Activated CD4-positive, CD25-positive, alpha-beta regulatory T cell (primary cell): ENCODE measurements around the gene AARS2.
"Not testable (repeated sequence)": the region's sequence is repeated elsewhere in the genome, so short reads cannot be mapped to it uniquely, and the experiment has no call there.

Source experiments
- DNase-seq, 4 experiments: peaks; one replicate each; lab custom pipeline; 2025; lab: John Stamatoyannopoulos, UW

The AARS2 gene

GRCh38 chr6:44329858-44330257, 16.7 kb upstream of the AARS2 start:
- no peak for DNase-seq

- not testable (repeated sequence) for DNase-seq
Observed at GRCh38 chr6:44328203-44328602, 15.1 kb upstream of the AARS2 start.

- DNase-seq, result no peak
Observed at GRCh38 chr6:44327760-44328159, 14.6 kb upstream of the AARS2 start.

GRCh38 chr6:44327096-44327495, 13.9 kb upstream of the AARS2 start:
- no peak for DNase-seq

GRCh38 chr6:44321210-44321609, 8.1 kb upstream of the AARS2 start:
- DNase-seq, result no peak

- DNase-seq, result not testable (repeated sequence)
Observed at GRCh38 chr6:44317136-44317631, 4.0 kb upstream of the AARS2 start.

GRCh38 chr6:44316481-44316880, 3.3 kb upstream of the AARS2 start:
- DNase-seq, result no peak

GRCh38 chr6:44315951-44316350, 2.8 kb upstream of the AARS2 start:
- DNase-seq, result no peak

- no peak for DNase-seq
Observed at GRCh38 chr6:44315516-44315915, 2.4 kb upstream of the AARS2 start.

GRCh38 chr6:44314657-44315056, 1.5 kb upstream of the AARS2 start:
- not testable (repeated sequence) for DNase-seq

- DNase-seq, result no peak
Observed at GRCh38 chr6:44311767-44312166, 1.4 kb downstream of the AARS2 start.

- DNase-seq, result no peak
Observed at GRCh38 chr6:44311304-44311703, 1.8 kb downstream of the AARS2 start.

GRCh38 chr6:44310241-44310640, 2.9 kb downstream of the AARS2 start:
- DNase-seq, result no peak

- DNase-seq, result no peak
Observed at GRCh38 chr6:44309631-44310030, 3.5 kb downstream of the AARS2 start.

- DNase-seq, result no peak
Observed at GRCh38 chr6:44309092-44309491, 4.1 kb downstream of the AARS2 start.

GRCh38 chr6:44307217-44307616, 5.9 kb downstream of the AARS2 start:
- no peak for DNase-seq

GRCh38 chr6:44306710-44307109, 6.4 kb downstream of the AARS2 start:
- no peak for DNase-seq

- no peak for DNase-seq
Observed at GRCh38 chr6:44305200-44305725, 7.9 kb downstream of the AARS2 start.

GRCh38 chr6:44304282-44305199, 8.6 kb downstream of the AARS2 start:
- DNase-seq, result peak in 2 of 4 experiments; percentile 9 to 17

- DNase-seq, result no peak
Observed at GRCh38 chr6:44303842-44304241, 9.3 kb downstream of the AARS2 start.

- no peak for DNase-seq
Observed at GRCh38 chr6:44302856-44303255, 10.3 kb downstream of the AARS2 start.

- no peak for DNase-seq
Observed at GRCh38 chr6:44301782-44302564, 11.2 kb downstream of the AARS2 start.

GRCh38 chr6:44301106-44301505, 12.0 kb downstream of the AARS2 start:
- DNase-seq, result no peak
